BLaER1 treated with 17β-estradiol and CSF1 and Interleukin-3, amounts not matched to agents 10 nM and 100 nM (cell line): ENCODE measurements around the gene SPOCK1.
A peak's percentile ranks its signal among the peaks of the same experiment; 100 is the strongest.
"Not testable (repeated sequence)": the region's sequence is repeated elsewhere in the genome, so short reads cannot be mapped to it uniquely, and the experiment has no call there.

ENCODE experiments used
- H3K27ac ChIP-seq, 11 experiments: shearing (Covaris generic); formaldehyde crosslinking; 2 replicates each; pipeline ENCODE4 v1.8.1; 2022
- H3K27me3 ChIP-seq, 11 experiments: shearing (Covaris generic); formaldehyde crosslinking; 2 replicates each; pipeline ENCODE4 v1.8.1; 2022
- H3K36me3 ChIP-seq, 11 experiments: shearing (Covaris generic); formaldehyde crosslinking; 2 replicates each; pipeline ENCODE4 v1.8.1; 2022
- H3K4me1 ChIP-seq, 10 experiments: shearing (Covaris generic); formaldehyde crosslinking; 2 replicates each; pipeline ENCODE4 v1.8.1; 2022
- H3K4me2 ChIP-seq, 11 experiments: shearing (Covaris generic); formaldehyde crosslinking; 2 replicates each; pipeline ENCODE4 v1.8.1; 2022
- H3K4me3 ChIP-seq, 10 experiments: shearing (Covaris generic); formaldehyde crosslinking; 2 replicates each; pipeline ENCODE4 v1.8.1; 2022
- H3K9ac ChIP-seq, 11 experiments: shearing (Covaris generic); formaldehyde crosslinking; 2 replicates each; pipeline ENCODE4 v1.8.1; 2022
- H3K9me3 ChIP-seq, 11 experiments: shearing (Covaris generic); formaldehyde crosslinking; replicated peaks in 1 of 11; 2 replicates each; pipeline ENCODE4 v1.8.1; 2022
- H4K20me1 ChIP-seq, 11 experiments: shearing (Covaris generic); formaldehyde crosslinking; 2 replicates each; pipeline ENCODE4 v1.8.1; 2022
- Cebpa-rat ChIP-seq, 11 experiments: shearing (Covaris generic); IDR thresholded peaks; 2 replicates each; pipeline ENCODE4 v1.8.1; 2022

The SPOCK1 gene

DNA sequence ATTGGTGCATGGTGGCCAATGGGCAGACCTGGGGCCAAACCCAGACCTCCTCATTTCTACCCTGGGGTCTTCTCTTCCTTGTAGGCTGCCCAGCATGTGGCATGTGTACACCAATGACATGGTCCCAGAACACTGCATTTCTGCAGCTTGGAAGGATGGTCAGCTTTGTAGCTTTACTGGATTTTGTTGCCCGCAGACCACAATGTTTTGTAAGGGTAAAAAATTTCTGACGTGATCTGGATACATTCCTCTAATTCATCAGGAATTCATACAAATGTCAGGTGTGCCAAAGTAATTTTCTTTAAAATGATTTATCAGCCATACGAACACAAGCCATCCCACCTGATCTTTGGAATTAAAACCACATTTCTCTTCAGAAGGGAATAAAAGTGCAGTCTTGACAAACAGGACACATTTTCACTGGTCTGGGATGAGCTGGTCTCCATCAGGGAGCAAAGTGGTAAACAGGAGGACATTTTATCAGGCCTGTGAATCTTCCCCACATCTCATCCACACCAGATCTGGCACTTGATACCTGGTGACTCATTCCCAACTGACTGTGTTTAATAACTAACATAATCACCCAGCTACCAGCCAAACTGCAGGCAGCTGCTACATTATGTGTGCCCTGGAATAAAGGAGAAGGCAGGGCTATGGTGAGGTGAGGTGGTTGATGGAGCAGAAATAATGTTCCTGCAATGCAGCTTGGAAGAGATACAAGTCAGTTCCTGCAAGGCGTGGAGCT is 103.9 kb downstream of the SPOCK1 start:
- Histone ChIP-seq H3K9ac (no peak overlapping the region), H3K4me1 (no peaks in the 10 kb centered on the region), H3K27me3 (no peaks in the 10 kb centered on the region), H3K36me3 (no peaks in the 10 kb centered on the region), H3K4me2 (no peak overlapping the region), H3K4me3 (no peak overlapping the region), H3K9me3 (no peaks in the 10 kb centered on the region), H3K27ac (no peak overlapping the region), H4K20me1 (no peaks in the 10 kb centered on the region)
- TF ChIP-seq Cebpa-rat (IDR thresholded peaks at IDR 0.05) = no peak

DNA sequence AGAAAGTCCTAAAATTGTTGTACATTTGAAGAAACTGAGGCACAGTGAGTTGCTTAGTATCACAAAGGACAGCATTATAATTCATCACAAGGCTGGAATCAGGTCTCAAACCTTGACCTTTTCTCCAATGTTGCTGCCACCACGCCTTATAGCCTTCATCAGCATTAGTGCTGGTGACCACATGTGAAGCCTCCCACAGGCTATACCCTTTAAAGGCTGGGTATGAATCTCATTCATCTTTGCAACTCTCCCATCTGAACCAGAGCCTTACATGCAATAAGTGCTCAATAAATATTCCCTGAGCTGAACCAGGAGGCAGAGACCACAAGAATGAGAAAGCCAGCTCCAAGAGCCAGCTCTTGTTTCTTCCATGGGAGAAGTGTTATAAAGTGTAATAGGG is 104.7 kb downstream of the SPOCK1 start:
- no peak overlapping the region for H3K27ac ChIP-seq
- no peak overlapping the region for H3K9ac ChIP-seq
- no peaks in the 10 kb centered on the region for H4K20me1 ChIP-seq
- no peak for TF ChIP-seq Cebpa-rat (IDR thresholded peaks at IDR 0.05)
- no peaks in the 10 kb centered on the region for H3K27me3 ChIP-seq
- no peaks in the 10 kb centered on the region for H3K9me3 ChIP-seq
- no peaks in the 10 kb centered on the region for H3K4me1 ChIP-seq
- no peaks in the 10 kb centered on the region for H3K36me3 ChIP-seq
- no peak overlapping the region for H3K4me2 ChIP-seq
- no peak overlapping the region for H3K4me3 ChIP-seq

DNA sequence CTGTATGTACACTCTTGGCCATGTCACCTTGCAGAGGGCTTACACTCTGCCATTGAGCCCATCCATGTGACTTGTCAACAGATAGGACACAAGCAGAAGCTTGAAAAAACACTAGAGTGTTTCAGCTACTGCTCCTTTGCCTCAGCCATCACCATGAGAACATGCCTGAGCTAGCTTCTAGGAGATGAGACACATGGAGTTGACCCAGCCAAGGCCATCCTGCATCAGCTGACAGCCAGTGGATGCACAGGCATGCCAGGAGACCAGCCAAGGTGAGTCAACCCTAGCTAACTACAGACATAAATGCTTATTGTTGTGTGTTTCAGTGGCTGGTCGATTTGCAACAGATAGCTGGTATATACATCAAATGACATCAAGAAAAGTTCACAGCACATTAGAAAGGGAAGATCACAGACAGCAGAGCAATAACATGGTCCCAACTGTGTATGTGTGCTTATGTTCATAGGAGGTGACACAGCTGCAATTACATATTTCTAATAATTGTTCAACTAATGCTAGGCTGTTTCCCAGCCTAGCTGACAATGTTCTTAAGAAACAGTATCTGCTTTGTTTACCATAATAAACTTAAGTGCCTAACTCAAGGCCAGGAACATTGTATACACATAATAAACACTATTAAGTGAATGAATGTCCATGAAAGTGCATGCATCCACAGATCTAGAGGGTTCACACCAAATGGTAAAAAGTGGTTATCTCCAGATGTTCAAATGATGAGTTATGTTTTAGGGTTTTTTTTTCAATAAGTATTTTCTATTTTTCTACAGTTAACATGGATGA is 105.7 kb downstream of the SPOCK1 start:
- TF ChIP-seq Cebpa-rat (IDR thresholded peaks at IDR 0.05) = no peak
- Histone ChIP-seq H3K36me3 (no peaks in the 10 kb centered on the region), H3K27ac (no peak overlapping the region), H3K9me3 (no peaks in the 10 kb centered on the region), H3K4me1 (no peaks in the 10 kb centered on the region), H3K27me3 (no peaks in the 10 kb centered on the region), H3K4me2 (no peak overlapping the region), H3K9ac (no peak overlapping the region), H3K4me3 (no peak overlapping the region), H4K20me1 (no peaks in the 10 kb centered on the region)

DNA sequence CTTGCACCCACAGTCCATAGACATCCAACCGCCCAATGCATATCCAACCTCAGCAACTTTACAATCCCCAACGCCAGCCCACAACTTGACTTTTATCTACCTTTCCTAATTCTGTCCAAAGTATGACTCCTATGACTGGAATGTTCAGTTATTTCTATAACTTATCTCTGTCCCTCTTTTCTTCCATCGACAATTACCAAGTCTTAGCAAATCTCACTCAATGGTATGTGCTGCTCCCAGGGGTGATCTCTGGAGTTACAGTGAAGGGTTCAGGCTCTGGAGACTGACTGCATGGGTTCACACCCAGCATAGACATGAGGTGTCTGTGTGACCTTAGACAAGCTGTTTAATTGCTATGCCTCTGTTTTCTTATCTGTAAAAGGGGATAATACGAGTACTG is 106.9 kb downstream of the SPOCK1 start:
- H3K9ac ChIP-seq = no peak overlapping the region
- H3K9me3 ChIP-seq = no peaks in the 10 kb centered on the region
- no peaks in the 10 kb centered on the region for H3K4me1 ChIP-seq
- no peak overlapping the region for H3K4me3 ChIP-seq
- no peak overlapping the region for H3K27ac ChIP-seq
- H3K36me3 ChIP-seq = no peaks in the 10 kb centered on the region
- no peaks in the 10 kb centered on the region for H3K27me3 ChIP-seq
- H3K4me2 ChIP-seq = no peak overlapping the region
- TF ChIP-seq Cebpa-rat (IDR thresholded peaks at IDR 0.05) = no peak
- H4K20me1 ChIP-seq = no peaks in the 10 kb centered on the region

DNA sequence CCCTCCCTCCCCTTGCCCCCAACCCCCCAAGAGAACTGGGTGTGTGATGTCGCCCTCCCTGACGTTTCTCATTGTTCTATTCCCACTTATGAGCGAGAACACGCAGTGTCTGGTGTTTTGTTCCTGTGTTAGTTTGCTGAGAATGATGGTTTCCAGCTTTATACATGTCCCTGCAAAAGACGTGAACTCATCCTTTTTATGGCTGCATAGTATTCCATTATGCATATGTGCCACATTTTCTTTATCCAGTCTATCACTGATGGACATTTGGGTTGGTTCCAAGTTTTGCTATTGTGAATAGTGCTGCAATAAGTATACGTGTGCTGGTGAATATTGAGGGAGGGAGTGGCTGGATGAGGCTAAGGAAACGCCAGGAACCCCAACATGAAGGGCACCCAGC is 108.1 kb downstream of the SPOCK1 start:
- not testable (repeated sequence) for H3K4me2 ChIP-seq, H3K9ac ChIP-seq, H3K9me3 ChIP-seq, H4K20me1 ChIP-seq, H3K4me1 ChIP-seq, H3K4me3 ChIP-seq, H3K27me3 ChIP-seq, H3K27ac ChIP-seq, H3K36me3 ChIP-seq

DNA sequence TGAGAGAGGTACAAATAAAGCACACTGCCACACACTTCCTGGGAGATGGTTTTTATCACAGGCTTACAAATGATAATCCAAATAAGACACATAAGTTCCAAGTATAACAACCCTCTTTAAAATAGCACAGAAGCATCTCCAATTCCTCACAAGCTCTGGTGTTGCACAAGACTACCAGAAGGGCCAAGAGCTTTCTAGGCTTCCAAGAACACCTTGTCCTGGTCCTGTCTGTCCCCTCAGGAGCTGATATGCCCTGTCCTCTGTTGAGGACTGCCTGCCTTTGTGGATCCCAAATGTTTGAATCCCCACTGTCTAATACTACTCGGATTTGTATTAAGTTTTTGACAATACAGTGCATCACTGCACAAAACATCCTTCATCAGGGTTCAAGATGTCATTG is 110.1 kb downstream of the SPOCK1 start:
- no peaks in the 10 kb centered on the region for H3K9me3 ChIP-seq
- H3K27ac ChIP-seq = no peak overlapping the region
- no peak overlapping the region for H3K4me3 ChIP-seq
- H3K9ac ChIP-seq = no peak overlapping the region
- no peak for TF ChIP-seq Cebpa-rat (IDR thresholded peaks at IDR 0.05)
- no peak overlapping the region for H3K4me2 ChIP-seq
- H4K20me1 ChIP-seq = no peaks in the 10 kb centered on the region
- H3K36me3 ChIP-seq = no peaks in the 10 kb centered on the region
- no peaks in the 10 kb centered on the region for H3K4me1 ChIP-seq
- H3K27me3 ChIP-seq = no peaks in the 10 kb centered on the region

DNA sequence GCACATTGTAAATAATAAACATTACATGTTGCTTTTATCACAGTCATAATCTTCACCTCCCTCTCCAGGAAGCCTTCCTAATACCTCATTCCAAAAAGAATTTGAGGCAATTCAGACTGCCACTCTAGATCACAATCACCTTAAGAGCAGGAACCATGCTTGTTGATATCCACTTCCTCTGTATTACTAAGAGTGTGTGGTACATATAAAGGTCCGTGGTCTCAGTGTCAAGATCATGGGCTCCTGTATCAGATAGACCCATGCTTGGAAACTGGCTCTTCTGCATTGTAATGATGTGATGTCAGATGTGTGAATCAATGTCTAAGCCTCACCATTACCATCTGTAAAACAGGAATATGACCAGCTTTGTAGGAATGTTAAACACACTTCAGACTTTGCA is 114.1 kb downstream of the SPOCK1 start:
- Histone ChIP-seq H3K27me3 (no peaks in the 10 kb centered on the region), H3K9me3 (peaks cover 28 to 37% (median 32%) of the 10 kb centered on the region in 11 experiments), H3K4me1 (peaks cover 0 to 7% (median 0%) of the 10 kb centered on the region in 10 experiments; a peak in 3 of 20 replicates), H3K4me3 (no peak overlapping the region), H3K36me3 (peaks cover 0 to 8% (median 0%) of the 10 kb centered on the region in 11 experiments; a peak in 3 of 22 replicates), H3K9ac (no peak overlapping the region), H4K20me1 (no peaks in the 10 kb centered on the region), H3K4me2 (no peak overlapping the region), H3K27ac (no peak overlapping the region)
- TF ChIP-seq Cebpa-rat (IDR thresholded peaks at IDR 0.05) = no peak

DNA sequence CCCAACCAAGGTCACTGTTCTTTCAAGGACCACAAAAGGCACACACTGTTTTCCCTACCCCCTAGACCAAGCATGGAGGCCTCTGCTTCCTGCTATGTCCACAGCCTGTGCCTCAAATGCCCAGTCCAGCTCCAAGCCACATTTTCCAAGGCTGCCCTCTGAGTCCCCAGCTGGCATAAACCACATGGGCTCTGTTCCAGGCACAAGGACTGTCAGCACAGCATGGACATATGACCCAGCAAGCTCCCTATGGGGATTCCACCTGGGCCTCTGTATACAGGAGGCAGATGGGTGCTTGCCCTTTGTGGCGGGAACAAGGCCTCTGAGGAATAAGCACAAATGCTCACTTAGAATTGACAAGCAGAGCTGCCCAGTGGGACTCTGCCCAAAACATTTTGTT is 115.2 kb downstream of the SPOCK1 start:
- Histone ChIP-seq H3K4me2 (no peak overlapping the region), H3K36me3 (peaks cover 0 to 8% (median 0%) of the 10 kb centered on the region in 11 experiments; a peak in 3 of 22 replicates), H3K9ac (no peak overlapping the region), H3K27ac (no peak overlapping the region), H4K20me1 (no peaks in the 10 kb centered on the region), H3K9me3 (peaks cover 30 to 38% (median 33%) of the 10 kb centered on the region in 11 experiments), H3K27me3 (no peaks in the 10 kb centered on the region), H3K4me1 (peaks cover 0 to 17% (median 0%) of the 10 kb centered on the region in 10 experiments; a peak in 10 of 20 replicates), H3K4me3 (no peak overlapping the region)
- TF ChIP-seq Cebpa-rat (IDR thresholded peaks at IDR 0.05) = no peak

DNA sequence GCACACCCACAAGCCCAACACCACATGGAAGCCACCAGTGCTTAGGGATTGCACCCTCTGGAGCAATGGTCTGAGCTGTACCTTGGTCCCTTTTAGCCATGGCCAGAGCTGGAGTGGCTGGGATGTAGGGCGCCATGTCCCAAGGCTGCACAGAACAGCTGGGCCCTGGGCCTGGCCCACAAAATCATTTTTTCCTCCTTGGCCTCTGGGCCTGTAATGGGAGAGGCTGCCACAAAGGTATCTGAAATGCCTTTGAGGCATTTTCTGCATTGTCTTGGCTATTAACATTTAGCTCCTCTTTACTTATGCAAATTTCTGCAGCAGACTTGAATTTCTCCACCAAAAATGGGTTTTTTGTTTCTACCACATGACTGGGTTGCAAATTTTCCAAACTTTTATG is 117.6 kb downstream of the SPOCK1 start:
- Histone ChIP-seq H3K36me3 (peaks cover 0 to 8% (median 0%) of the 10 kb centered on the region in 11 experiments; a peak in 3 of 22 replicates), H4K20me1 (no peaks in the 10 kb centered on the region), H3K9me3 (peaks cover 30 to 38% (median 33%) of the 10 kb centered on the region in 11 experiments), H3K4me2 (no peak overlapping the region), H3K9ac (no peak overlapping the region), H3K27ac (no peak overlapping the region), H3K27me3 (no peaks in the 10 kb centered on the region), H3K4me1 (peaks cover 0 to 24% (median 0%) of the 10 kb centered on the region in 10 experiments; a peak in 11 of 20 replicates), H3K4me3 (peak overlapping the region in 3 of 10 experiments; percentile 17 to 25 (median 22); a peak in 1 of 20 replicates)
- TF ChIP-seq Cebpa-rat (IDR thresholded peaks at IDR 0.05) = no peak
